ENCODE data around the gene ASIC1. TPM values are rescaled to one million over a fixed set of nuclear protein-coding genes. Genes with fewer than 3 reads are reported as not detected.

The ASIC1 gene
- total RNA-seq, 1 donor from 2014 or later = not detected

- H3K27me3 ChIP-seq = no peaks in the 10 kb centered on the region
- H3K36me3 ChIP-seq = no peaks in the 10 kb centered on the region
- intact Hi-C loops (cut with DNase I) = no loop called here
- H3K4me3 ChIP-seq = no peak overlapping the region
- H3K27ac ChIP-seq = no peak overlapping the region
- peaks cover 0 to 3% of the 10 kb centered on the region in 2 donors for H3K4me1 ChIP-seq
- no peak for DNase-seq (ENCODE audit: low spot score in 2 of 2)
- no peaks in the 10 kb centered on the region for H3K9me3 ChIP-seq
- no peak for TF ChIP-seq CTCF (IDR thresholded peaks at IDR 0.05)
These were observed 39.2 kb upstream of the ASIC1 start for GRCh38 chr12:50018154-50018553.

- H3K9me3 ChIP-seq = no peaks in the 10 kb centered on the region
- H3K4me3 ChIP-seq = no peak overlapping the region
- H3K36me3 ChIP-seq = no peaks in the 10 kb centered on the region
- H3K27me3 ChIP-seq = no peaks in the 10 kb centered on the region
- peaks cover 0 to 3% of the 10 kb centered on the region in 2 donors for H3K4me1 ChIP-seq
- DNase-seq (ENCODE audit: low spot score in 2 of 2) = no peak
- TF ChIP-seq CTCF (IDR thresholded peaks at IDR 0.05) = no peak
- intact Hi-C loops (cut with DNase I) = no loop called here
- no peak overlapping the region for H3K27ac ChIP-seq
These were observed 38.4 kb upstream of the ASIC1 start for GRCh38 chr12:50018968-50019367.

- Histone ChIP-seq H3K36me3 (no peaks in the 10 kb centered on the region), H3K27ac (no peak overlapping the region), H3K4me1 (peaks cover 0 to 3% of the 10 kb centered on the region in 2 donors), H3K27me3 (no peaks in the 10 kb centered on the region), H3K4me3 (no peak overlapping the region), H3K9me3 (no peaks in the 10 kb centered on the region)
- DNase-seq (ENCODE audit: low spot score in 2 of 2) = no peak
- TF ChIP-seq CTCF (IDR thresholded peaks at IDR 0.05) = no peak
- intact Hi-C loops (cut with DNase I) = no loop called here
These were observed 37.9 kb upstream of the ASIC1 start for GRCh38 chr12:50019524-50019923.

- H3K27ac ChIP-seq = no peak overlapping the region
- TF ChIP-seq CTCF (IDR thresholded peaks at IDR 0.05) = no peak
- no peaks in the 10 kb centered on the region for H3K9me3 ChIP-seq
- DNase-seq (ENCODE audit: low spot score in 2 of 2) = no peak
- no peaks in the 10 kb centered on the region for H3K36me3 ChIP-seq
- peaks cover 0 to 3% of the 10 kb centered on the region in 2 donors for H3K4me1 ChIP-seq
- no peaks in the 10 kb centered on the region for H3K27me3 ChIP-seq
- H3K4me3 ChIP-seq = no peak overlapping the region
- intact Hi-C loops (cut with DNase I) = no loop called here
These were observed 36.4 kb upstream of the ASIC1 start for GRCh38 chr12:50021031-50021430.

- Histone ChIP-seq H3K27me3 (no peaks in the 10 kb centered on the region), H3K36me3 (no peaks in the 10 kb centered on the region), H3K4me3 (no peak overlapping the region), H3K27ac (no peak overlapping the region), H3K9me3 (no peaks in the 10 kb centered on the region), H3K4me1 (no peaks in the 10 kb centered on the region)
- no peak for DNase-seq (ENCODE audit: low spot score in 2 of 2)
- intact Hi-C loops (cut with DNase I) = no loop called here
- TF ChIP-seq CTCF (IDR thresholded peaks at IDR 0.05) = no peak
These were observed 34.5 kb upstream of the ASIC1 start for GRCh38 chr12:50022903-50023302.

- Histone ChIP-seq H3K27ac (no peak overlapping the region), H3K4me1 (no peaks in the 10 kb centered on the region), H3K36me3 (no peaks in the 10 kb centered on the region), H3K27me3 (no peaks in the 10 kb centered on the region), H3K4me3 (no peak overlapping the region), H3K9me3 (no peaks in the 10 kb centered on the region)
- no peak for DNase-seq (ENCODE audit: low spot score in 2 of 2)
- intact Hi-C loops (cut with DNase I) = no loop called here
- no peak for TF ChIP-seq CTCF (IDR thresholded peaks at IDR 0.05)
These were observed 33.2 kb upstream of the ASIC1 start for GRCh38 chr12:50024227-50024626.

Data from ascending aorta (tissue), 2 donors.